GM21825 (cell line): ENCODE data around the gene PFN4.
"Not testable (repeated sequence)": the region's sequence is repeated elsewhere in the genome, so short reads cannot be mapped to it uniquely, and the experiment has no call there.

Experiments used
- ATAC-seq: cut with Tn5 transposase; IDR thresholded peaks from one replicate; pipeline ENCODE4 v1.9.1; 2021; ENCODE audit warnings: mild to moderate bottlenecking, moderate library complexity; ENCODE audit not compliant: unreplicated experiment

Gene PFN4

GRCh38 chr2:24111407-24111901 is 11.7 kb downstream of the PFN4 start:
- no peak for ATAC-seq

- ATAC-seq = no peak
Observed at GRCh38 chr2:24110660-24111303, 12.4 kb downstream of the PFN4 start.

GRCh38 chr2:24109431-24109830 is 13.7 kb downstream of the PFN4 start:
- not testable (repeated sequence) for ATAC-seq

- ATAC-seq = no peak
Observed at GRCh38 chr2:24107336-24107735, 15.8 kb downstream of the PFN4 start.

- ATAC-seq = no peak
Observed at GRCh38 chr2:24106786-24107185, 16.3 kb downstream of the PFN4 start.

GRCh38 chr2:24105816-24106215 is 17.3 kb downstream of the PFN4 start:
- no peak for ATAC-seq

- ATAC-seq = no peak
Observed at GRCh38 chr2:24104906-24105305, 18.2 kb downstream of the PFN4 start.

GRCh38 chr2:24104110-24104650 is 19.0 kb downstream of the PFN4 start:
- no peak for ATAC-seq

GRCh38 chr2:24102677-24103076 is 20.5 kb downstream of the PFN4 start:
- no peak for ATAC-seq

GRCh38 chr2:24101992-24102391 is 21.1 kb downstream of the PFN4 start:
- no peak for ATAC-seq

GRCh38 chr2:24100732-24101131 is 22.4 kb downstream of the PFN4 start:
- ATAC-seq = not testable (repeated sequence)

GRCh38 chr2:24095171-24095677 is 27.9 kb downstream of the PFN4 start:
- ATAC-seq = not testable (repeated sequence)

- not testable (repeated sequence) for ATAC-seq
Observed at GRCh38 chr2:24093270-24093669, 29.9 kb downstream of the PFN4 start.

- no peak for ATAC-seq
Observed at GRCh38 chr2:24088821-24089359, 34.2 kb downstream of the PFN4 start.

GRCh38 chr2:24087032-24087431 is 36.1 kb downstream of the PFN4 start:
- ATAC-seq = no peak

- no peak for ATAC-seq
Observed at GRCh38 chr2:24086241-24086640, 36.9 kb downstream of the PFN4 start.

- ATAC-seq = no peak
Observed at GRCh38 chr2:24085200-24085489, 38.0 kb downstream of the PFN4 start.

- peak; percentile 69 for ATAC-seq
Observed at GRCh38 chr2:24084386-24085199, 38.5 kb downstream of the PFN4 start, which contains the start of gene TP53I3. Gene TP53I3, minus strand, starts transcription at chr2:24084834. Its CDS starts 508 bp downstream, at chr2:24084326.

GRCh38 chr2:24083567-24084385 is 39.4 kb downstream of the PFN4 start:
- peak; percentile 78 for ATAC-seq

- no peak for ATAC-seq
Observed at GRCh38 chr2:24082787-24083566, 40.2 kb downstream of the PFN4 start.
